HG02938 (cell line): ENCODE results near the gene KLHL28.

ENCODE experiments used
- ATAC-seq: cut with Tn5 transposase; IDR thresholded peaks from one replicate; pipeline ENCODE4 v1.9.1; 2021; ENCODE audit warnings: mild to moderate bottlenecking, moderate library complexity; ENCODE audit not compliant: unreplicated experiment

Gene KLHL28

DNA sequence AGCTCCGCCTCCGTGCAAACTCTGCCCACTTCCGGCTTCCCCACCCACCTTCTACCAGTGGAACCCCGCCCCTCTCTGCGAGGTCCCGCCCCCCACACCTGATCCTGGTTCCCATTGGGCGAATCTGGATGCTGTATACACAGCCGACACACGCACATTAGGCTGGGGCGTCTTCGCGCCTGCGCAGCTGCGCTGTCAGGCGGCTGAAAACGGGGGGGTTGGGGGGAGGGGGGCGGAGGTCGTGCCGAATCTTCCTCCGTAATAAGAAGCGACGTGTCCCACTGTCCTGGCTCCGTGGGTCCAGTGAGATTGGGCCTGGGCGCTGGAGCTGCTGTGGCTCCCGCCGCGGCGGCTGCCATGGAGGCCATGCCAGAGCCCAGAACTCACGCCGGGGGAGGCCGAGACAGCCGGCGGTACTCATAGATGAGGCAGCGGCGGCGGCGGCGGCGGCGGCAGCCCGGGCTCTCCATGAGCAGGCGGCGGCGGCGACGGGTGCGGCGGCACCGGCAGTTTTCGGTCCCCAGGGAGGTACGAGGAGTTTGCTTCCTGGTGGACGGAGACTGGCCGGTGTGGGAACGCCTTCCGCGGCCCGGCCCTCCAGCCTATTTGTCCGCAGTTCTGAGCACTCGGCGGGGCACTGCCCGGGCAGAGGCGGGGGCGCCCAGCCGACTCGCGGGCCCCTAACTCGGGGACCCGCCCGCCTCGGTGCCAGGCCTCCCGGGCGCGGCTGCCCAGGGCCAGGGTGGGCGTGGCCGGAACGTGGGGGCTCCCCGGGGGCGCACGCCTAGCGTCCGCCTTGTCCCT, 64.5 kb downstream of the KLHL28 start:
- peak; percentile 90 for ATAC-seq

DNA sequence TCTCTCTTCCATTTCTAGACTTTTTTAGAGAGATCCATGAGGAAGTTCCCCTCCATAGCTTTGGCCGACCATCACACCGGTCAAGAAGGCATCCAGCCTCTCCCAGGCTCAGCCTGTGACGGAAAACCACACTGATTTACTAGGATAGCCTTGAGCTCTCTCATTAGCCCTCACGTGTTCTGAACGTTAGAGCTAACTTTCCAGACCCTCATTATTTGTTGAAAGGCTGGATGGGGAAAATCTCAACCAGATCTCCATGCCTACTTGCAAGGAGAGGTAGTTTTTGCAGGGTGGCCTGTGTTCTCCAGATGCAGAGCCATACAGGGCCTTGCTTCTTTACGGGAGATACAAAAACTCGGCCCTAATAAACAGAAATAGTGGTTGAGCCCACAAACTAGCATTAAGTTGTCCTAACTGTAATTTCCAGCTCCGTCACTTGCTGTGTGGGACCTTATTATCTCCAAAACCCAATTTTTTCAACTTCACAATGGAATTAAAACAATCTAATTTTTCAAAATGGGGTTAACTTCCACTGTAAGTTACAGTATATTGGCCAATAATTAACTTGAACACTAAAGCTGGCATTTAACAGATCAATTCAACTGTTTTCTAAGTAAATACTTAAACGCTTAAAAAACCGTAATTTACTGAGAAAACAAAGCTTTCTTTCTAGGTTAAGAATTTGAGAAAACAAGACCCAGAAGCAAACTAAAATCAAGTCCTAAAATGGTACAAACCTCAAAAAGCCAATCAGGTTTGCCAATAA, 65.3 kb downstream of the KLHL28 start:
- peak; percentile 2 for ATAC-seq

- no peak for ATAC-seq
Observed at GRCh38 chr14:44895716-44896115, 66.0 kb downstream of the KLHL28 start.

DNA sequence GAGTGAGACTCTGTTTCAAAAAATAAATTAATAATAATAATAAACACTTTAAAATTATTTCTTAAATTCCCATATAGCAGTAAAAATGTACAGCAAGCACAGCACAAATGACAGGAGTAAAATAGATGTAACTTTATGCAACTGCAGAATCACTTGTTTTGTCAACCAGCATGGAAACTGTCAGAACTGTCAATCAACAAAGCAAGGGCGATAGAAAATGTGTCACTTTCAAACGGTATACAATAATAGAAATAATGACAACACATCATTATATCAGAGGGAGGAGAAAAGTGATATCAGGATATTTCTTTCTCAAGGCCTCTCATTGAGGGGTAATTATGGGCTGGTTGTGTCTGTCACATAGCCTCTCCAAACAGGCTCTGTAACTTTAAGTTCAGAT, 68.2 kb downstream of the KLHL28 start:
- ATAC-seq, result no peak

- peak; percentile 40 for ATAC-seq
Observed at GRCh38 chr14:44891726-44892372, 69.9 kb downstream of the KLHL28 start.

- ATAC-seq, result no peak
Observed at GRCh38 chr14:44889595-44890471, 71.9 kb downstream of the KLHL28 start.

DNA sequence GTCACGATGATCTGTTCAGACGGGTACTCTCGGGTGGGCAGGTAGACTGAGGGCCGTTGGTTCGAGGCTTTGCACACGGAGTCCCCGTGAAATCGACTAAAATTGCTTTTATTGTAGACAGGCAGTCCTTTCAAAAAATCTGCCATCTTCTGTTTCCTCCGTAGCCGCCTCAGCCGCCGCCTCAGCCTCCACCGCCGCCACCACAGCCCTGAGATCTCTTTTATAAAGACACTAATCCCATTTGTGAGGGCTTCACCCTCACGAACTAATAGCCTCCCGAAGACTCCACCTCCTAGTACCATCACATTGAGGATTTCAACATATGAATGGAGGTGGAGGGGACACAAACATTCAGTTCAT, 74.2 kb downstream of the KLHL28 start:
- no peak for ATAC-seq

- ATAC-seq, result no peak
Observed at GRCh38 chr14:44886860-44887595, 74.7 kb downstream of the KLHL28 start.

- ATAC-seq, result no peak
Observed at GRCh38 chr14:44880791-44881190, 81.0 kb downstream of the KLHL28 start.
